Adrenal gland (tissue), 5 donors: ENCODE data around the gene BSN.

Source experiments
- CTCF ChIP-seq, 6 experiments: fragments of 450-650 bp in 4 of 6; fragments of 200-600 bp in 2 of 6; sonication (generic) in 1 of 6; IDR thresholded peaks; 1 replicate in 5 of 6; 2 replicates in 1 of 6; pipeline versions ENCODE4 v1.5.1 to v1.8.0; 2016 to 2021; ENCODE audit warnings: antibody characterized with exemption in 6 of 6, mild to moderate bottlenecking in 2 of 6, moderate library complexity in 1 of 6
- POLR2A ChIP-seq, 2 donors: fragments of 450-650 bp; IDR thresholded peaks; one replicate each; pipeline ENCODE4 v1.6.1; 2017; ENCODE audit warnings: antibody characterized with exemption in 2 of 2, mild to moderate bottlenecking in 2 of 2, moderate library complexity in 1 of 2
- donor health status: DM: no; HTN: no; CAD: no.

GRCh38 chr3:49539659-49540560 lies 14.4 kb upstream of the BSN start:
- TF ChIP-seq CTCF (IDR thresholded peaks at IDR 0.05) (peak; percentile 73 to 95 (median 92)), POLR2A (IDR thresholded peaks at IDR 0.05) (peak; percentile 59 to 86)
